Measurements from ENCODE around the gene GPC3.

GPC3 gene

GRCh38 chrX:133601116-133601515, 384.3 kb downstream of the GPC3 start:
- DNase-seq (ENCODE audit: low read depth in 2 of 2), result no peak

DNA sequence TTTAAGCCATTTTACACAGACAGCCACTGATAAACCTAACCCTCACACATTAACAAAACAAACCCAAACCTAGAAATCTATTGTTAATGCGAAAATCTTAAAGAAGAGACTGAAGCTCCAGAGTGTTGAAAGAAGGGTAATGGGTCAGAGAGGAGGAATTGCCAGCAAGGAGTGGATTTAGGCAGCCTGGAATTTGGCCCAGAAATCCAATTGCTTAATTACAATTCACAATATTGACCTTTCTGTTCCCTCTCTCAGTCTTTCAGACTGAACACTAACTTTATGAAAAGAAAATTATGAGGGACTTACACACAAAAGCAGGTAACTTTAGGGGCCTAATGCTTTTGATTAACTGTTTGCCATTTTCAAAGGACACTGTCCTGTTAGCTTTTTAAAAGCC, 384.9 kb downstream of the GPC3 start:
- no peak for DNase-seq (ENCODE audit: low read depth in 2 of 2)

DNA sequence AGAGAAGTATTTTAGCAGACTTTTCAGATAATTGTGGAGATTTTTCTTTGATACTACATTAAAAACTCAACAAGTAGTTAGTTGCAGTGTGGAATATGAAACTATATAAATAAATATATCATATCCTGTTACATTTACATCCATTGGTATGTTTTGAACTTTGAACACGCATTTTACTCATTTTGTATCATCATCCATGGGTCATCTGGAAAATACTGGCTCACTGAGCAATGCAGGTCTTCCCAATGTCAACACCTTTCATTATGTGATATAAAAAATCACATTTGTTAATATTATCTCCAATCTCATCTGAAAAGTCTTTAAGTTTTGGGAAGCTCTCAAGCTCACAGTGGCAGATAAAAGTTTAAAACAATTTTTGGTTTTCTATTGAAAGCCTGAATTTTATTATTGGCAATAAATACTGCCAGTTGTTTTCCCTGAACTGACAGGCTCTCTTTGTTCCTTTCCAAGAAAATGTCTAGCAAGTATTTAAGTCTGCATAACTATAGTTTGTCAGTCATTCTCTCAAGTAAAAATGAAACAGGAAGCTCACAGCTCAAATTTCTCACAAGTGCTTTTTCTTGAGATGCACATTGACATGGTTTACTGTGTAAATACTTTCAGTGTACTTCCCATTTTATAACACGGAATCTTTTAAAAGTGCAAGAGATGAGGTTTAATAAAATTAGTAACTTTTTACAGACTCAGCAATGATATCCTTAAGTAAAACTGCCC, 386.6 kb downstream of the GPC3 start:
- no peak for DNase-seq (ENCODE audit: low read depth in 2 of 2)

GRCh38 chrX:133594156-133594555, 391.2 kb downstream of the GPC3 start:
- DNase-seq (ENCODE audit: low read depth in 2 of 2), result no peak

DNA sequence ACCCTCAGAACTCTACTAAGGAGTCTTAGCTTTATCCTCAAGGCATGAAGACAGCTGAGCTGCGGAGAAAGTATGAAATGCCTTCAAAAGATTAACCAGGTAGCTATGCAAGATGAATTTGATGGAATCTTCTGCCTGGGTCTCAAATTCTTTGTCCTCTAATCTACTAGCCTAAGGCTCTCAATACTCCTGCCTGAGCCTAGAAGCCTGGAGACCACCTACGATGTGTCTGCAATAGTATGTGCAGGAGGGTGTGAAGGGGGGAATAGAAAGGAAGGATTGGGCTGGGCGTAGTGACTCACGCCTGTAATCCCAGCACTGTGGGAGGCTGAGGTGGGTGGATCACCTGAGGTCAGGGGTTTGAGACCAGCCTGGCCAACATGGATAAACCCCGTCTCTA, 391.9 kb downstream of the GPC3 start:
- DNase-seq (ENCODE audit: low read depth in 2 of 2), result no peak

DNA sequence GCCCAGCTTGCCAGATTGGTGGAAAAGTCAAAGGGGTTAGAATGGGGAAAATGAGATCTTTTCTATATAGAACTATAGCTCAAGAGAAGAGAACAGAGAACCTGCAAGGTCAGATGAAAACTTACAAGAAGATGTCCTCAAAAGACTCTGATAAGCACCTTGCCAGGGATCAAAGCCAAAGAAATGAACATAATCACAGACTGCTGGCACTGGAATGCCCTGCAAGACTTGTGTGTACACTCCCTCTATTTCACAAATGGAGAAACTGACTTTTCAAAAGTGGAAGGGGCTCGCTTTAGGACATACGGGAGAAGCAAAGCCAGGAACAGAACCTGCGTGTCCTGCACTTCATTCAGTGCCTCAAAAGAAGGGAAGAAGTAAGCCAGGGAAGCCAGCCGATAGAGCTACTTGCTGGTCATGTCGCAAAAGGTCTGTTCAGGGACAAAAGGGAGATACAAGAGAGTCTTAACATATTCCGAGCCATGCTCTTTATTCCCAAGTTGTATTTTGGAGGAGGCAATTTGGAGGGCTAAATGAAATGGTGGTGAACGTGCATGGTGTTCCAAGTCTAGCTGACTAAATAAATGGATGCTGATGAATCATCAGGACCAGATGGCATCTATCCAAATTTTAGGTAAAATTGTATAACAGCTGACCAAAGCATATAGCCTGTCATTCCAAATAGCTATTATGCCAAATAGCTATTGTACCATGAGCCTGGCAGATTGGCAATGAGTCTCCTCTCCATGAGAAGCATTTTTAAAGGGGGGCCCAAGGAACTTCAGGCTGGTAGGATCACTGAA, 394.5 kb downstream of the GPC3 start:
- DNase-seq (ENCODE audit: low read depth in 2 of 2), result no peak

DNA sequence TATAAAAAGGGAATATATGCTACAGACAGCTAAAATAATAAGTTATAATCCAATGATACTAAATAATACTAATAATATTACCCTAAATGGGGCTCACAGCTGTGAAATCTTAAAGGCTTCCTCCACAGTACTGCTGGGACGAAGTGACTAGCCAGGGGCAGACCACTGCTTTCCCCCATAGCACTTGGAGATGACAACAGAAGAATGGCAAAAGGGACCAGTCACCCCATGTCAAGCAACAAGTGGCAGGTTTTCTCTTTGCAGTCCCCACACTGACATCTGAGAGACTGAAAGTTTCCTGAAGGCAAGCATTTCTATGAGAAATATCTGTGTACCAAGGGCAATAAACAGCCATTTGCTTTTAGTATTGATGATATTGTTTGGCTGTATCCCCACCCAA, 396.6 kb downstream of the GPC3 start:
- no peak for DNase-seq (ENCODE audit: low read depth in 2 of 2)

- no peak for DNase-seq (ENCODE audit: low read depth in 2 of 2)
Observed at GRCh38 chrX:133587818-133588217, 397.6 kb downstream of the GPC3 start.

DNA sequence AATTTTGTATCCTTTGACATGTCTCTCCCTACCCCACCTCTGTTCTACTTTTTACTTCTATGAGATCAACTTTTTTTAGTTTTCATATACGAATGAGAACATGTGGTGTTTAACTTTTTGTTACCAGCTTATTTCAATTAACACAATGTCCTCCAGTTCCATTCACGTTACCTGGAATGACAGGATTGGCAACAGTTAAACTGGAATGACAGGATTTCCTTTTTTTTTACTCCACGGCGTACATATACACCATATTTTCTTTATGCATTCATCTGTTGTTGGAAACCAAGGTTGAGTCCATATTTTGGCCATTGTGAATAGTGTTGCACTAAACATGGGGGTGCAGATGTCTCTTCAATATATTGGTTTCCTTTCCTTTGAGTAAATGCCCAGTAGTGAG, 398.3 kb downstream of the GPC3 start:
- no peak for DNase-seq (ENCODE audit: low read depth in 2 of 2)

DNA sequence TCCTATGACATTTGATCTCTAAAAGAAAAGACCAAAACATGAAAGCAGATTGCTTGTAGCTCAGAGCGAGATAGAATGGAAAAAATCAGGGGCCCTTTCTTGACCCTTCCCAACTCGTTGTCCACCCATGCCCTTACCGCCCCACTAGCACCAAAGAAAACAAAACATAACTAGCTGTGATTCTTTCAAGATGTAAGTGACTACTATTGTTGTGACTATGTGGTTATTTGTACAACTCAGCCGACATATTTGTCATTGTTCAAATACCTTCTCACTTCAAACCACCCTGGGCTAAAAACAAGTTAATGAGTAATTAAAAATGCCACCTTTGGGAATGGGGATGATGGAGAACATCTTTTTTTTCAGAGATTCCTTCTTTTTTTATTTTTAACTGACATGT, 399.0 kb downstream of the GPC3 start:
- no peak for DNase-seq (ENCODE audit: low read depth in 2 of 2)

GRCh38 chrX:133583825-133584224, 401.6 kb downstream of the GPC3 start:
- no peak for DNase-seq (ENCODE audit: low read depth in 2 of 2)

DNA sequence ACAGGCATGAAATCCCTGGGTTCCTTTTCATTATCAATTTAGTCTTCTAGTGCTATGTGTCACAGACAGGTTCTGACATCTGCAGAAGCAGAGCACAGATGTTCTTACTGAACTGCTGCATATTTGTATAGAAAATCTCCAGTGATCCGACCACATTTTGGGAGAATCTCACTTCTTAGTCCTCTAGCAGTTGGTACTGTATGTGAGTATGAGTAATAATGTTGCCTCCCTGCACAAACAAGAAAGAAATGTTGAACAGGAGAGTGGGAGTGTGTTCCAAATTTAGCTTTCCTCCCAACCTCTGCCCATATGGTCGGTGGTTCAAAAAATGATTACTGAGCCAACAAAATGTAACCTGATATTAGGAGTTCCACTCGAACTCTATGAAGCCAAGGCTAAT, 404.8 kb downstream of the GPC3 start:
- no peak for DNase-seq (ENCODE audit: low read depth in 2 of 2)

DNA sequence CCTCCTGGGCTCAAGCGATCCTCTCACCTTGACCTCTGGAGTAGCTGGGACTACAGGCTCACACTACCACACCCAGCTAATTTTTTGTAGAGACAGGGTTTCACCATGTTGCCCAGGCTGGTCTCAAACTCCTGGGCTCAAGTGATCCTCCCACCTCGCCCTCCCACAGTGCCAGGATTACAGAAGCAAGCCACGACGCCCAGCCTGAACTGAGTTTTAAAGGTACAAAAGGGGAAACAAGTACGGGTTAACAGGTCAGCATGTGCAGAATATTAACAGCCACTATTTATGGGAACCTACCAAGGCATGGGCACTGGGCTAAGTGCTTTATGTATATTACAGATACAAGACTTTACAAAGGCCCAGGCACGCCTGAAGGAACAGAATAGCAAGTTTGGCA, 405.8 kb downstream of the GPC3 start:
- no peak for DNase-seq (ENCODE audit: low read depth in 2 of 2)

DNA sequence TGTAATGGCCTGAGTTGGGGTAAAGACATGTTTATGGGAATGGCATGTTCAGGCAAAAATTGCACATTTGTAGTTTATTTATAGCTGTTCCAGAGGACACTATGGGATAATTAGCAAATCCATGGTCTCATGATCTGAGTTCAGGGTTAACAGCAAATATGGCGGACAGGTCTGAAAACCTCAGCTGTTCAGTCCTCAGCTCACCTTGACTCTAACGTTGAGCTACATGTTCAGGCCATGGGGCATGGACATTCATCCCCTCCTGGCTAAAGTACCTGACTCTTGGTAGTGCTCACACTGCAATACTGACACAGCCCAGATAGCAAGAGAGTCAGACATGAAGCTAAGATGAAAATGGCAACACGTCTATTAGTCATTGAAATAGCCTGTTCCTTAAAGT, 408.5 kb downstream of the GPC3 start:
- DNase-seq (ENCODE audit: low read depth in 2 of 2), result no peak

DNA sequence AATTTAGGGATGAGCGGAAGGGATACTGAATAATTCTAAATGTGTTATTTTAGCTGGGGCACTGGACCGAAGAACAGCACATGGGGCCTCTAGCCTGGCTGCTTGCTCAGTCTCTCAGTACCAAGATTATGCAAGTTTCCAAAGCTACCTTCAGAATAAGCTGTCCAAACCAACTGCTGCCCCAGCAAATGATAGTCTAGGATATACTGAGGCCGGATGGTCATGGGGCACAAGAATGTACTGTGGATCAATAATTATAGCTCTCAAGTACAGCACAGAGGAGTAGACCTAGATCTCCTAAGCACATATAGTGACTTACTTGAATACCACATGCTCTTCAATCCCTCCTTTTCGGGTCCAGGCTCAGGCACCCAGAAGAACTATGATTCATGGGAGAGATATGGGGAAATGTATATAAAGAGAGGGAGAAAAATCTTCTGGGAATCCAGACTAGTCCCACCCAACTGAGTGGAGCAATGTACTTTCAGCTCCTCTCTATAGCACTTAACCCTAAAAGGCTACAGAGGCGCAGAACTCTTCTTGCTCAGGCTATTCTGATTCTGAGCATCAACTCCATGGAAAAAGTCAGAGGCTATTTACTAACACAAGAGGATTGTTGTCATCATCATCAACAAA, 409.8 kb downstream of the GPC3 start:
- no peak for DNase-seq (ENCODE audit: low read depth in 2 of 2)

DNA sequence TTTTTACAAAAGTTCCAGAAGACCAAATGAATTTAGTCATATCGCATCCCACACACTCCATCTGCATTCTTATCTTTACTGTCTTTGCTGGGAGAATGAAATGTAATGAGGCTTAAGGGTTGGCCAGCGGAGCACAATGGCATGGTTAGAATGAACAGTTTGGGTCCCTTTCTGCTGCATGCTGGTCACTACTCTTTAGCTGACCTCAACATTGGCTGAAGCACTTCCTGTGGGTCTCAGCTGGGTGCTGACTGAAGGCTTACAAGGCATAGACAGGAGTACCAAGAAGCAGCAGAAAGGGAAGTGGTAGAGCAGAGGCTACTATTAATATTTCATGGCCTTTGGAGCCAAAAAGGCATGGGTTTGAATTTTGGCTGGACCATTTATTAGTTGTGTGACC, 410.7 kb downstream of the GPC3 start:
- DNase-seq (ENCODE audit: low read depth in 2 of 2), result no peak

DNA sequence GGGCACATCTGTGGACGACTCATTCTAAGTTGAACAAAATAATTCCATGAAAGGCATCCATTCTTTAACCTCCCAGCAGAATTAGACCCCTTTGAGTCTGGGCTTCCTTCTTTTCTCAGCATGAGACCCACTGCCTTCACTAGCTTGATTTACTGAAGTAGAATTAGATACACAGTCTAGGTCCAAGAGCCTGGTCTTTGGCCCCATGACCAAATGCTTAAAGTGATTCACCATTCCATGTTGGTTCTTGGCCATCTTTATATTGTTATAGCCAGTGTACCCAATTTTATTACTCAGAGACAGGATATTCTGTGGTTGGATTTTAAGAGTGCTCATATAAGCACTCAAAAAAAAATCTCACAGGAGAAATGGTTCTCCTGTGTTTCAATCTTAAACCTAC, 414.8 kb downstream of the GPC3 start:
- DNase-seq (ENCODE audit: low read depth in 2 of 2), result no peak

DNA sequence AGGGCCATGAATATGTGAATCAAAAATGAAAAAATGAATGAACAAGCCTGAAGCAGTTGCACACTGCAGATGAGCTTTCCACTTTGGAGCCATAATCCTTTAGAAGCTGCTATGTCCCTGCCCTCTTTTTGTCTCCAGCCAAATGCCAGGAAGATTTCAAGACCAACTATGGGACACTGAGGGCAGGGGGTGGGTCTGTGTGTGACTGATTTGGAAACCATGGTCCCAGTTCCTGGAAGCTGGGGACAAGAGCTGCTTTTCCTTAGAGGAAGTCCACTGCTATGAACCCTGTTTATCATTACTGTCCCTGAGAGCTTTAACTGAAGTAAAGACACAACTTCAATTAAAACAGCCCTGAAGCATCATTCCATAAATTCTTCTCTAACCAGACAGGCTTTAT, 416.2 kb downstream of the GPC3 start:
- DNase-seq (ENCODE audit: low read depth in 2 of 2), result no peak

DNA sequence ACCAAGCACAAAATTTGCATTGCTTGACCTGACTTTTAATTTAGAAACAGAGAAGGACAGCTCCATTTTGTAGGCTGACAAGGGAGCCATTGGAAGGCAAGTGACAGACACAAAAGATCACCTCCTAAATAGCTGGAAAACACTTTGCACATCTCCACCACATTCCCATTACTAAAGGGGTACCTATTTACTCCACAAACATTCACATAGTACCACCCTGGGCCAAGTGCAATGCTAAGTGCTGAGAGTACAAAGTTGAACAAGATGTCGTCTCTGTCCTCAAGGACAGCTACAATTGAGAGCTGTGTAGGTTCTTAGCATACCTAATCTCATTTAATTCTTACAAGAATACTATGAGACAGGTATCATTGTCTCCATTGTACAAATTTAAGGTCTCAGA, 417.3 kb downstream of the GPC3 start:
- no peak for DNase-seq (ENCODE audit: low read depth in 2 of 2)

GRCh38 chrX:133566876-133567275, 418.5 kb downstream of the GPC3 start:
- DNase-seq (ENCODE audit: low read depth in 2 of 2), result no peak

DNA sequence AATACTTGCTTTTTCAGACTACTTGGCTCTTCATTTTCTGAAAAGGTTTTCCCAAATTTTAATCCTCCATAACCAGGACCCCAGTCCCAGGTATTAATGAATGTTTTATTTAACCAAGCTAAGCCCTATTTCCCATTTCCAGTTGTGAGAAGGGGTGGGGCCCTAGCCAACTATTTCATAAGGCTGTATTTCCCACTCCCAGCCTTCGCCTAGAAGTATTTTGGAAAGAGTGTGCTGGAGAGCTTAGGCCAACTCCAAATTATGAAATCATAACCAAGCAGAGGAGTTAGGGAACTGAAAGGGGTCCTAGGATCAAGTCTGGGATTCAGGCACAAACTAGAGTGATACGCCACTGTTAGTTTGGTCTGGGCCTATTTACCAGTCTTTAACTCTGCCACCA, 421.7 kb downstream of the GPC3 start:
- DNase-seq (ENCODE audit: low read depth in 2 of 2), result no peak

GRCh38 chrX:133561251-133561650, 424.1 kb downstream of the GPC3 start:
- no peak for DNase-seq (ENCODE audit: low read depth in 2 of 2)

DNA sequence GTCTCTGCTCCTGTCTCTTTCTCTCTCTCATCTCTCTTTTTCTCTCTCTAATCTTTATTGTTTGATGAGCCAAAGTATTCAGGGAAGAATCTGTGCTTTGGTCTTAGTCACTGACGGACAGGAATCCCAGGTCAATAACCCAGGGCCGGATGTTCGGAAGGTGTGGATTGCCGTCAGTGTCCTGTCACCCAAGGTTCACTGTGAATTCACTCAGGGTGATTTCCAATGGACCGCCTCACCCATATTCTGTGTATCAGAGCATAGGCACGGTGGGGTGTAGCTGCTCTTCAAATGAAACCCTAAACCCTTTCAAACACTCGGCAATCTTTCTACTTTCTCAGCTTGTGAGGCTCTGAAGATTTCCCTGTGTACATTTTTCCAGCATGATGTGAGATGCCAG, 425.5 kb downstream of the GPC3 start:
- DNase-seq (ENCODE audit: low read depth in 2 of 2), result no peak
